GM18868 (cell line): ENCODE measurements around the gene RNF150.
A peak's percentile ranks its signal among the peaks of the same experiment; 100 is the strongest.
"Not testable (repeated sequence)": the region's sequence is repeated elsewhere in the genome, so short reads cannot be mapped to it uniquely, and the experiment has no call there.

Experiments
- ATAC-seq: cut with Tn5 transposase; IDR thresholded peaks from one replicate; pipeline ENCODE4 v1.9.1; 2021; ENCODE audit warnings: mild to moderate bottlenecking, moderate library complexity; ENCODE audit not compliant: unreplicated experiment

RNF150 gene

DNA sequence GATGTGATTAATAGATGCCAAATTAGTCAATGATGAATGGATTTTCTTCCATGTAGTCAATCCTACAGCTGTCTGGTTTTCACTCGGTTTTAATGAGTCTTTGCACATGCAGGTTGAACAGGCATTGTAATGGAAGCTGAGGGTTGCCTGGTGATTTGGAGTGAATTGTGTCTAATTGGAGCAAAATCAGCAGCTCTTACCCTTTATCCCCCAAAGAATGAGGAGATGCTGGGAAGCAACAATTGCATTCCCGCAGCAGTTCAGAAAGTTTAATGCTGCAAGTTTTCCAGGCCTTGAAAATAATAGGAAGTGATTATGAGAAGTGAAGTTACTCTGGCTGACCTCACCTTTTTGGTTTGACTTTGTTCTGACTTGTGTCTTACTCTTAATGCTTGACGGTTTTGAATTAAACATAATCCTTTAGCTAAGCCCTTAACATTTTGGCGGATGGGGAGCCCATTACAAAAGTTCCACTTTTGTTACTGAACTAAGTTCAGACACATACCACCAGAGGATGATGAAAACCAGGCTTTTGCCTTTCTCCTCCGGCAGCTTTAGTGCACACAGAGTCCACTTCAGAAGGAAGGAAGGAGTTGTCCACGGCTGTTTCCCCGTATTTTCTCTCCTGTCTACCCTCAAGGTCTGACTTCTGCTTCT lies 298.3 kb downstream of the RNF150 start:
- ATAC-seq: no peak

DNA sequence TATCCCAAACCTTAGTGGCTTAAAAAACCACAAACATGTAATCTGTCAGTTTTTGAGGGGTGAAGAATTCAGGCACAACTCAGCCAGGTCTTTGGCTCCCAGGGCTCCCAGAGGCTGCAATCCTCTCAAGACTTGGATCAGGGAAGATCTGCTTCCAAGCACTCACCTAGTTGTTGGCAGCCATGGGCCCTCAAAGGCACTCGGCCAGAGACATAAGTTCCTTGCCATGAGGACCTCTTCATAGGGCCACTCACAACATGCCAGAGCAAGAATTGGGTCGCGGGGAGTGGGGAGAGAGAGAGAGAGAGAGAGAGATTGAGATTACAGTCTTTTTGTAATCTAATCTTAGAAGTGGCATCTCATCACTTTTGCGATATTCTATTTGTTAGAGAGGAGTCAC lies 300.0 kb downstream of the RNF150 start:
- ATAC-seq: no peak

DNA sequence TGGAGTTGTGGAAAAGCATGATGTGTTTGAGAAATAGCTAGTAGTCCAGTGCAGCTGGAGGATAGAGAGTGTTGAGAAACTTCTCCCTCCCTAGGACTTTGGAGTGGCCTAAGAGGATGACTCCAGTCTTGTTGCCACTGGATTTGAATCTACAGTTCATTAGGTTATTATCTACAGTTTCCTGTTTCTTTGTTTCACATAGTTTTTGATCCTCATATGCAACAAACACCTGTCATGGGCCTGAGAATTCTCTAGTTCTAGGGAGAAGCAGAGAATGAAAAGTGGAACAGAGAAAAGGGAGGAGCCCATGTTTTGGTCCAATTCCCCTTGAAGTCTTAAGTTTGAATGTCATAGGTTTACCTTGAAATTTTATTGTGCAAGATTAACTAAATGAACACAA lies 303.4 kb downstream of the RNF150 start:
- ATAC-seq: peak; percentile 88

DNA sequence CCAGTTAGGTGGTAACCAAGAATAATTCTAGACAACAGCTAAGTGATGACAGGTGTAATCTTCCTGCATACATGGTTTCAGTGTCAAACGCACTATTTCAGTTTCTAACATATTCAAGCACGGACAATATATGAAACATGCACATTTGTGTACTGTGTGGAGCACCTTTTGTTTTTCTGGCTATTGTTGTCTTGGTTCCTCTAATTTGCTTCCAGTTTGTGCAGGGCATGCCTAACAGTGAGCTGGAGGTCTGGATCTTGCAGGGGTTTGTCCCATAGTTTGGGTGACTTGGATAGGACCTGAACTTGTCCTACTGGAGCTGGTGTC lies 306.6 kb downstream of the RNF150 start:
- peak; percentile 72 for ATAC-seq

DNA sequence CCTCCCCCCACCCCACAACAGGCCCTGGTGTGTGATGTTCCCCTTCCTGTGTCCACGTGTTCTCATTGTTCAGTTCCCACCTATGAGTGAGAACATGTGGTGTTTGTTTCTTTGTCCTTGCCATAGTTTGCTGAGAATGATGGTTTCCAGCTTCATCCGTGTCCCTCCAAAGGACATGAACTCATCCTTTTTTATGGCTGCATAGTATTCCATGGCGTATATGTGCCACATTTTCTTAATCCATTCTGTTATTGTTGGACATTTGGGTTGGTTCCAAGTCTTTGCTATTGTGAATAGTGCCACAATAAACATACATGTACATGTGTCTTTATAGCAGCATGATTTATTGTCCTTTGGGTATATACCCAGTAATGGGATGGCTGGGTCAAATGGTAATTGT lies 312.7 kb downstream of the RNF150 start:
- not testable (repeated sequence) for ATAC-seq

DNA sequence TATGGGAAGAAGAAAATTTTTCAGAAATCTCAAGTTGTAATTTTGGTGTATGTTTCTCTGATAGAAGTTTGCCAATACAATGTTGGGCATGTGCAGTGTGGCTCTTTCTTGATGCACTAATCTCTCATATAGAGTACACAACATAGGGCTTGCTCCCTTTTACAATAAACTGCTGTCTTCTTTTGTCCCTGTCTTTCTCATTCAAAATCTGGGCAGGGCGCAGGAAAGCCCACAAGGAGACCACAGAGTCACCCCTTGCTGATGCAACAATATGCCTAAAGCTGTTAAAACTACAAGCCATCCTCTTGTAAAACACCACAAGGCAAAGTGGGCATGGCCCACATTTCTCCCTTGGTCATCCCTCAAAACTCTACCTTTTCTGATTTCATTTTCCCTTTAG lies 313.7 kb downstream of the RNF150 start:
- ATAC-seq: no peak

DNA sequence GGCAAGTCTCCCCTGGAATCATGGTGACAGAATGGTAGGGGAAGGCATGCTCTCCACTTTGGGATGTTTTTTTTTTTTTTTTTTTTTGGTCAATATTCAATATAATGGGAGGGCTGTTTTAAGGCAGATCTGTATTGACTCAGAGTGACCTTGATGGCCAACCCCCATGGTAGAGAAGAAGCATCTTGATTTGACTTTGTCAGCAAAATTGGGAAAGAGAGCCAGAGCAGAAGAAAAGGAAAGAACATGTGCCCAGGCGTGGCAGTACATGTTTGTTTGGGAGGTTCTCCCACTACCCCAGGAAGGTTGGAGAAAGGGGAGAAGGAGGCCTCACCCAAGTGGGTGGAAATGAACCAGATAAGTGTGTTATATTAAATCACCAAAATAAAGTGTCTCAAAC lies 314.8 kb downstream of the RNF150 start:
- ATAC-seq: no peak

DNA sequence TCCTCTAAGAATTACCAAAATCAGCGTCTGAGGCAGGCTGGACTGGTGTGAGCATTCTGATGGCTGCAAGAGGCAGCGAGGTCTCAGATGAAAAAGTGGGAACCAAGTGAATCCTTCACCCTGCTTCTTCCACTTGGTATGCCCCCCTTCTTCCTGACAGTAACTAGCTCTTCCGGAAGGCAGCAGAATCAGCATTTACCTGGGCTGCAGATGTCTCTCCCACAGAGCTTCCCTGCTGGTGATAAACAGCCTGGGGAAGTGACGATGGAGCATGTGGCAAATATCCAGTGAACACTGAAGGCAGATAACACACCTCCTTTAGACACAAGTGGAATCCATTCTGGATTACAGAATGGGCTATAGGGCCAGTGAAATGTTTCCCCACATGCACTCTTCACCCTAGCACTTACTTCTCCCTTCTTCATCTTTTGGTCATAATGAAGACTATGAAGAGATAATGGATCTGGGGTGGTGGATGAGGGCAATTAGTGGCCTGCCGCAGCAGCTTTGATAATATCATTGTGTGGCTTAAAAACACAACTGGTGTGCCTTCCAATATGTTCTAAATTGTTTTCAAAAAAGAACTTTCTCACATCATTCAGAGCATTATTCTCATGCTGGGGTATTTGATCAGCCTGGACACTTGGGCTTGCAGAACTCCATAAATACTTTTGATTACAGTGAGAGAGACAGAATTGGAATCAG lies 316.3 kb downstream of the RNF150 start:
- no peak for ATAC-seq

DNA sequence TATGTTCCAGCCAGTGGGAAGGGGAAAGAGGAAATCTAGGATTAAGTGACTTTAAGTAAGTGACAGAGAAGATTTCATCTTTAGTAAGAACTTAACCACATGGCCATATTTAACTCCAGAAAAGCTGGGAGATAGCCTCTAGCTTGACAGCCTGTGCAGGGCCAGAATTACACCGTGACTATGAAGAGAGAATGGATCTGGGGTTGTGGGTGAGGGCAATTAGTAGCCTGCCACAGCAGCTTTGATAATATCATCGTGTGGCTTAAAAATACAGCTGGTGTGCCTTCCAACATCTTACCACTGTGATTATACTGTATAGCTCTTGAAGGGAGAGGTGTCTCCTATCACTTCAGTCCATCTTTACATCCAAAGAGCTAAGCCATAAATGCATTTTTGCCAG lies 319.5 kb downstream of the RNF150 start:
- ATAC-seq: no peak

DNA sequence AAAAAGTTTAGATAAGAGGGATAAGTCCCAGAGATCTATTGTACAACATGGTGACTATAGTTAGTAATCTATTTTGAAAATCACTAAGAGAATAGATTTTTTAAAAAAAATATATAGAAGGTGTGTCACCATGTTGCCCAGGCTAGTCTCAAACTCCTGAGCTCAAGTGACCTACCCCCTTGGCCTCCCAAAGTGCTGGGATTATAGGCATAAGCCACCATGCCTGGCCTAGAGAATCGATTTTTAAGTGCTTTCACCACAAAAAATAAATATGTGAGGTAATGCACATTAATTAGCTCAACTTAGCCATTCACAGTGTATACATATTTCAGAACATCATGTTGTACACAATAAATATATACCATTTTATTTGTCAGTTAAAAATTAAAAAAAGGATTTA lies 320.4 kb downstream of the RNF150 start:
- ATAC-seq: no peak

DNA sequence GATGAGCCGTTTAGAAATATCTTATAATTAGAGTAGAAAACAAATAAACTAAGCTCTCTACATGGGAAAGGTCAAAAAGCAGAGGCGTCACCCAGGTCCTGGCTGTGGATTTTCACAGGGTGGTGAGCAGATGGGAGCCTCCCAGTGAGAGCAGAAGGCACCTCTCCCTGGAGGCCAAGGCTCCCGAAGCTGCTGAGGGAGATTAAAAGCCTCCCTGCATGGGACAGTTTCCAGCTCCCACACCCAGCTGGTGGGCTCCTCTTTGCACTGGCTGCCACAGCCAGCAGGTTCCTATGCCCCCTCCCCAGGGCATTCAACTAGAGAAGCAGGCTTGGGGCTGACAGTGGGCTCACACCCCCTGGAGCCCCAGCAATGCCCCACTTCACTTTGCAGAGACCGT lies 321.8 kb downstream of the RNF150 start:
- ATAC-seq: no peak

DNA sequence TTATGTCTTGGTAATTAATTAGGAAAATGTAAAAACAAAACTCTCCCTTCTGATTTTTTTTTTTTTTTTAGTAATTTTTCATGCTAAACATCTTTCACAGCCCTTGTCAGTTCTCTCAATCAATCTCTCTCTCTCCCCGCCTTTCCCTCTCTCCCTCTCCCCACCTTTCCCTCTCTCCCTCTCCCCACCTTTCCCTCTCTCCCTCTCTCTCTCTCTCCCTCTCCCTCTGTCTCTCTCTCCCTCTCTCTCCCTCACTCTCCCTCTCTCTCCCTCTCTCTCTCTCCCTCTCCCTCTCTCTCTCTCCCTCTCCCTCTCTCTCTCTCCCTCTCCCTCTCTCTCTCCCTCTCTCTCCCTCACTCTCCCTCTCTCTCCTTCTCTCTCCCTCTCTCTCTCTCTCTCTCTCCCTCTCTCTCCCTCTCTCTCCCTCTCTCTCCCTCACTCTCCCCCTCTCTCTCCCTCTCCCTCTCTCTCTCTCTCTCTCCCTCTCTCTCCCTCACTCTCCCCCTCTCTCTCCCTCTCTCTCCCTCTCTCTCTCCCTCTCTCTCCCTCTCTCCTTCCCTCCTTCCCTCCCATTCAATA lies 322.6 kb downstream of the RNF150 start:
- ATAC-seq: not testable (repeated sequence)
